ENCODE results near the gene FIZ1.
"Not testable (repeated sequence)": the region's sequence is repeated elsewhere in the genome, so short reads cannot be mapped to it uniquely, and the experiment has no call there.

Gene FIZ1

GRCh38 chr19:55586976-55587668 lies 12.2 kb downstream of the FIZ1 start:
- Mint-ChIP-seq H3K9me3 (no peaks in the 10 kb centered on the region), H3K27ac (no peak overlapping the region), H3K27me3 (peaks cover 36% of the 10 kb centered on the region), H3K36me3 (ENCODE audit: low read depth) (peaks cover 7% of the 10 kb centered on the region), H3K4me3 (peak overlapping the region; percentile 67), H3K4me1 (ENCODE audit: low read depth) (peaks cover 30% of the 10 kb centered on the region)
- intact Hi-C loops (cut with micrococcal nuclease): no loop called here

GRCh38 chr19:55585658-55586339 lies 13.5 kb downstream of the FIZ1 start:
- H3K4me1 Mint-ChIP-seq (ENCODE audit: low read depth): peaks cover 30% of the 10 kb centered on the region

DNA sequence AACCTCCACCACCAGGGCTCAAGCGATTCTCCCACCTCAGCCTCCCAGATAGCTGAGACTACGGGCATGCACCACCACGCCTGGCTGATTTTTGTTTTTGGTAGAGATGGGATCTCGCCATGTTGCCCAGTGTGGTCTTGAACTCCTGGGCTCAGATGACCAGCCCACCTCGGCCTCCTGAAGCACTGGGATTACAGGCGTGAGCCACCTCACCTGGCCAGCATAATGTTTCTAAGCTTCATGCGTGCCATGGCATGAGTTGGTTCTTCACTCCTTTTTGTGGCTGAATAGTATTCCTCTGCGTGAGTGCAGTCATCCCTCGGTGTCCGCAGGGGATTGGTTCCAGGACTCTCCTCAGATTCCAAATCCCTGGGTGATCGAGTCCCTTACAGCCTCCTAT lies 14.4 kb downstream of the FIZ1 start:
- Mint-ChIP-seq H3K27ac (no peak overlapping the region), H3K4me3 (no peak overlapping the region), H3K9me3 (no peaks in the 10 kb centered on the region), H3K36me3 (ENCODE audit: low read depth) (peaks cover 4% of the 10 kb centered on the region), H3K27me3 (peaks cover 33% of the 10 kb centered on the region), H3K4me1 (ENCODE audit: low read depth) (peaks cover 33% of the 10 kb centered on the region)
- intact Hi-C loops (cut with micrococcal nuclease): no loop called here

More at GRCh38 chr19:55585658-55586339, 13.5 kb downstream of the FIZ1 start:
- Mint-ChIP-seq H3K27me3 (peaks cover 36% of the 10 kb centered on the region), H3K4me3 (peak overlapping the region; percentile 28), H3K27ac (no peak overlapping the region), H3K9me3 (no peaks in the 10 kb centered on the region), H3K36me3 (ENCODE audit: low read depth) (no peaks in the 10 kb centered on the region)
- intact Hi-C loops (cut with micrococcal nuclease): no loop called here

DNA sequence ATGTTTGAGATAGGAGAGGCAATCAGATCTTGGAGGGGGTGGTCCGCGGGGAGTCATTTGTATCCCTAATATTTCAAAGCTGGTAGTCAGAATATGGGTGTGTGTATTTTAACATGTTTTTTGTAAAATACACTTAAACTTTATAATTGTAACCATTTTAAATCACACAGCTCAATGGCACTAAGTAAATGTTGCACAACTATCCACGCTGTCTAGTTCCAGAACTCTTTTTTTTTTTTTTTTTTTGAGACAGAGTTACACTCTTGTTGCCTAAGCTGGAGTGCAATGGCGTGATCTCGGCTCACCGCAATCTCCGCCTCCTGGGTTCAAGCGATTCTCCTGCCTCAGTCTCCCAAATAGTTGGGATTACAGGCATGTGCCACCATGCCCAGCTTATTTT lies 15.4 kb downstream of the FIZ1 start:
- H3K27ac Mint-ChIP-seq; H3K9me3 Mint-ChIP-seq; H3K36me3 Mint-ChIP-seq (ENCODE audit: low read depth); H3K4me3 Mint-ChIP-seq; intact Hi-C loops (cut with micrococcal nuclease): not testable (repeated sequence)
- peaks cover 32% of the 10 kb centered on the region for H3K27me3 Mint-ChIP-seq
- peaks cover 39% of the 10 kb centered on the region for H3K4me1 Mint-ChIP-seq (ENCODE audit: low read depth)

- intact Hi-C loops (cut with micrococcal nuclease); H3K27ac Mint-ChIP-seq; H3K9me3 Mint-ChIP-seq; H3K4me3 Mint-ChIP-seq: not testable (repeated sequence)
- peaks cover 23% of the 10 kb centered on the region for H3K36me3 Mint-ChIP-seq (ENCODE audit: low read depth)
- peaks cover 30% of the 10 kb centered on the region for H3K27me3 Mint-ChIP-seq
- H3K4me1 Mint-ChIP-seq (ENCODE audit: low read depth): peaks cover 37% of the 10 kb centered on the region
Measured at GRCh38 chr19:55582284-55582683, 17.0 kb downstream of the FIZ1 start.

GRCh38 chr19:55581823-55582223 lies 17.5 kb downstream of the FIZ1 start:
- H3K9me3 Mint-ChIP-seq: no peaks in the 10 kb centered on the region
- H3K4me3 Mint-ChIP-seq: no peak overlapping the region
- H3K36me3 Mint-ChIP-seq (ENCODE audit: low read depth): peaks cover 28% of the 10 kb centered on the region
- peaks cover 33% of the 10 kb centered on the region for H3K4me1 Mint-ChIP-seq (ENCODE audit: low read depth)
- no peak overlapping the region for H3K27ac Mint-ChIP-seq
- intact Hi-C loops (cut with micrococcal nuclease): no loop called here
- H3K27me3 Mint-ChIP-seq: peaks cover 26% of the 10 kb centered on the region

DNA sequence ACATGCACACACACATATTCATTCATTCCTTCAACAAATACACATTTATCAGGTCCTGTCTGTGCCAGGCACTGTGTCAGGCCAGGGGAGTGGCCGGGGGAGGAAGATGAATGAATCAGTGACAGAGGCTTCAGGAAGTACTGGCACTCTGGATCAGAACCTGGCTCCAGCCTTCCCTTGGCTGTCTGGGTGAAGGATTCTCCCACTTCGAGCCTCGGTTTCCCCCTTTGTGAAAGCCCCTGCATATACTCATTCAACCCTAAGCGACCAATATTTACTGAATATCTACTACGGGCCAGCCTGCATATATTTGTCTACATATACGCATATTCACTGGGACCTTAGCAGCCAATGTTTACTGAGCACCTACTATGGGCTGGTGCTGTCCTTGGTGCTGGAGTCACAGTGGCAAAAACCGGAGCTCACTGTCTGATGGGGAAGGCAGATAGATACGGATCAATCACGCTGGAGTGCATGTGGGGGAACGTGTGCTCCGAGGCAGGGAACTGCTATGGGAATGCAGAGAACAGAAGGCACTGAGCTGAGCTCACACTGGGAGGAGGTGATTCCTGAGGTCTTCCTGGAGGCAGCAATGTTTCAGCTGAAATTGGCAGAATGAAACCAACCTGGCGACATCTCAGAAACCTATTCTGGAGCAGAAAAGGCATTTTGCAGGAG lies 18.0 kb downstream of the FIZ1 start:
- Mint-ChIP-seq H3K27ac (peak overlapping the region; percentile 60), H3K36me3 (ENCODE audit: low read depth) (peaks cover 31% of the 10 kb centered on the region), H3K4me1 (ENCODE audit: low read depth) (peaks cover 28% of the 10 kb centered on the region), H3K27me3 (peaks cover 20% of the 10 kb centered on the region), H3K9me3 (no peaks in the 10 kb centered on the region), H3K4me3 (peak overlapping the region; percentile 74)
- intact Hi-C loops (cut with micrococcal nuclease): no loop called here

DNA sequence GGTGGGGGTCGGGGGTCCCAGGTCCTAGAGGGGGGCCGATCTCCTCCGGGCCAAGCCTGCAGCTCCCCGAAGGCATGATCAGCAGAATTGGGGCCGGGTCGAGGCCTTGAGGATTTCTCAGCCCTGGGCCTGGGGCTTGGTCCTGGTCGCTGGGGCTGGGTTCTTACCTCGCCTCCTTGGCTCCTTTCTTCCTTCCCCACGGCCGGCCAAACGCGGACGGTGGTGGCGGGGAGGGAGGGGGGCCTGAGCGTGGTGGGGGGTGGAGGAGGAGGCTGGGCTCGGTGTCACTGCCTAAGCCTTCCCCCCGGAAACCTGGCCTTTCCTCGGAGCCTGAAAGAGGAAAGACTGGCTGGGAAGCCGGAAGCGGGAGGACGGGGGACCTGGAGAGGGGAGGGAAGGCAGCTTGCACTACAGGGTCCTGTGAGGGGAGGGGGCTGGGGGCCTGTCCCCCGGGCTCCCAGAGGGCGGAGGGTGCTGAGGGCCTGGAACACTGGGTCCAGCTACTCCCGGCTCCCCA lies 18.6 kb downstream of the FIZ1 start, which contains the start of gene ZNF579:
Gene ZNF579, minus strand, starts transcription at position 221 of the 517 bp plus-strand sequence. CDS start 1,209 bp downstream, outside the sequence.
- no peaks in the 10 kb centered on the region for H3K9me3 Mint-ChIP-seq
- peaks cover 31% of the 10 kb centered on the region for H3K36me3 Mint-ChIP-seq (ENCODE audit: low read depth)
- peaks cover 15% of the 10 kb centered on the region for H3K27me3 Mint-ChIP-seq
- H3K4me1 Mint-ChIP-seq (ENCODE audit: low read depth): peaks cover 22% of the 10 kb centered on the region
- H3K27ac Mint-ChIP-seq: peak within 1 kb of the TSS; percentile 60
- H3K4me3 Mint-ChIP-seq: peak within 1 kb of the TSS; percentile 74
- intact Hi-C loops (cut with micrococcal nuclease): no loop called here

- Mint-ChIP-seq H3K36me3 (ENCODE audit: low read depth) (peaks cover 31% of the 10 kb centered on the region), H3K27me3 (peaks cover 8% of the 10 kb centered on the region), H3K27ac (peak overlapping the region; percentile 60), H3K4me1 (ENCODE audit: low read depth) (peaks cover 16% of the 10 kb centered on the region), H3K9me3 (no peaks in the 10 kb centered on the region), H3K4me3 (peak overlapping the region; percentile 74)
- intact Hi-C loops (cut with micrococcal nuclease): no loop called here
Measured at GRCh38 chr19:55579766-55580621, 19.3 kb downstream of the FIZ1 start.

DNA sequence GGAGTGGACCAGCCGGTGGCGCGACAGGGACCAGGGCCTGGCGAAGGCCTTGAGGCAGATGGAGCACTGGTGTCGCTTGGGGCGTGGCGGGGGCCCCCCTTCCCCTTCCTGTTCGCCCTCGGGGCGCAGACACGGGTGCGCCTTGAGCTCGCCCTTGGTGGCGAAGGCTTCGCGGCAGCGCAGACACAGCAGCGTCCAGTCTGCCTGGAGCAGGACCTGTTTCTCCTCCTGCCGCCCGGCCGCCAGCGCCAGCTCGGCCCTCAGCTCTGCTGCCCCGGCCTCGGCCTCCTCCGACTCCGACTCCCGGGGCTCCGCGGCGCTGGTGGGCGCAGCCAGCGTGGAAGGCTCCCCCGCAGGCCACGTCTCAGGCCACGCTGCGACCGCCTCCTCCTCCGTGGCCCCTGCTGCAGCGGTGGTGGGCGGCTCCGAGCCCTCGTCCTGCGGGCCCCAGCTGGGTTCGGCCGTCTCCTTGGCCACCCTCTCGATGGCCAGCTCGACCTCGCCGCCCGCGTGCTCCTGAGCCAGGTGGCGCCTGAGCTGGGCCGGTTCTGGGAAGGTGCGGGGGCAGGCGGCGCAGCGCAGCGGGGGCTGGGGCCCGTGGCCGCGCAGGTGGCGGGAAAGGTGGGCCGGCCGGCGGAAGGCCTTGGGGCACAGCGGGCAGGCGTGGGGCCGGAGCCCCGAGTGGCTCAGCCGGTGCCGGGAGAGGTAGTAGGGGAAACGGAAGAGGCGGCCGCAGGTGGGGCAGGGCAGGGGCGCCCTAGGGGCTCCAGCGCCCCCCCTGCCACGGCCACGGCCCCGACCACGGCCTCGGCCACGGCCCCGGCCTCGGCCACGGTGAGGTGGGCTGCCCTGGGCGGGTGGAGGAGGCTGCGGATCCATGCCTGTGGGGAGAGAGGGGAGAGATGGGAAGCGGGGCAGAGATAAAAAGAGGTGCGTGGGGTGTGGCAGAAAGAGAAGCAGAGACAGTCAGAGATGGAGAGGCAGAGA lies 20.3 kb downstream of the FIZ1 start:
- peaks cover 31% of the 10 kb centered on the region for H3K36me3 Mint-ChIP-seq (ENCODE audit: low read depth)
- peak overlapping the region; percentile 60 for H3K27ac Mint-ChIP-seq
- H3K27me3 Mint-ChIP-seq: no peaks in the 10 kb centered on the region
- H3K9me3 Mint-ChIP-seq: no peaks in the 10 kb centered on the region
- peaks cover 16% of the 10 kb centered on the region for H3K4me1 Mint-ChIP-seq (ENCODE audit: low read depth)
- H3K4me3 Mint-ChIP-seq: peak overlapping the region; percentile 74
- intact Hi-C loops (cut with micrococcal nuclease): no loop called here

GRCh38 chr19:55578031-55578760 lies 21.1 kb downstream of the FIZ1 start:
- H3K4me3 Mint-ChIP-seq: no peak overlapping the region

GRCh38 chr19:55576746-55577145 lies 22.6 kb downstream of the FIZ1 start:
- H3K4me1 Mint-ChIP-seq (ENCODE audit: low read depth): peaks cover 16% of the 10 kb centered on the region

More at GRCh38 chr19:55578031-55578760, 21.1 kb downstream of the FIZ1 start:
- H3K27ac Mint-ChIP-seq: no peak overlapping the region
- H3K9me3 Mint-ChIP-seq: no peaks in the 10 kb centered on the region
- H3K27me3 Mint-ChIP-seq: no peaks in the 10 kb centered on the region
- H3K36me3 Mint-ChIP-seq (ENCODE audit: low read depth): peaks cover 31% of the 10 kb centered on the region
- intact Hi-C loops (cut with micrococcal nuclease): no loop called here
- peaks cover 16% of the 10 kb centered on the region for H3K4me1 Mint-ChIP-seq (ENCODE audit: low read depth)

More at GRCh38 chr19:55576746-55577145, 22.6 kb downstream of the FIZ1 start:
- intact Hi-C loops (cut with micrococcal nuclease): no loop called here
- no peaks in the 10 kb centered on the region for H3K27me3 Mint-ChIP-seq
- H3K9me3 Mint-ChIP-seq: no peaks in the 10 kb centered on the region
- H3K36me3 Mint-ChIP-seq (ENCODE audit: low read depth): peaks cover 31% of the 10 kb centered on the region
- no peak overlapping the region for H3K27ac Mint-ChIP-seq
- H3K4me3 Mint-ChIP-seq: no peak overlapping the region

Data from dendritic cell treated with granulocyte-macrophage colony-stimulating factor and Interleukin-4, amounts not matched to agents 40 ng/mL and 50 ng/mL, for 4 days (primary cell).